GM19455 (cell line): Measurements from ENCODE around the gene GRIPAP1.
"Not testable (repeated sequence)": the region's sequence is repeated elsewhere in the genome, so short reads cannot be mapped to it uniquely, and the experiment has no call there.

Source experiments
- ATAC-seq: cut with Tn5 transposase; IDR thresholded peaks from one replicate; pipeline ENCODE4 v1.9.1; 2021; ENCODE audit not compliant: unreplicated experiment

Gene GRIPAP1

GRCh38 chrX:48997455-48997854 is 4.6 kb downstream of the GRIPAP1 start:
- ATAC-seq = no peak

GRCh38 chrX:48996969-48997368 is 5.1 kb downstream of the GRIPAP1 start:
- no peak for ATAC-seq

GRCh38 chrX:48992341-48992740 is 9.7 kb downstream of the GRIPAP1 start:
- no peak for ATAC-seq

- no peak for ATAC-seq
Observed at GRCh38 chrX:48989483-48989882, 12.6 kb downstream of the GRIPAP1 start.

GRCh38 chrX:48983896-48984295 is 18.2 kb downstream of the GRIPAP1 start:
- ATAC-seq = no peak

GRCh38 chrX:48983081-48983480 is 19.0 kb downstream of the GRIPAP1 start:
- ATAC-seq = no peak

- no peak for ATAC-seq
Observed at GRCh38 chrX:48981178-48981577, 20.9 kb downstream of the GRIPAP1 start.

- not testable (repeated sequence) for ATAC-seq
Observed at GRCh38 chrX:48980341-48980740, 21.7 kb downstream of the GRIPAP1 start.

- no peak for ATAC-seq
Observed at GRCh38 chrX:48978226-48978625, 23.8 kb downstream of the GRIPAP1 start.

- ATAC-seq = no peak
Observed at GRCh38 chrX:48976086-48976485, 26.0 kb downstream of the GRIPAP1 start.

GRCh38 chrX:48975541-48975940 is 26.5 kb downstream of the GRIPAP1 start:
- ATAC-seq = no peak

GRCh38 chrX:48975041-48975440 is 27.0 kb downstream of the GRIPAP1 start:
- no peak for ATAC-seq

- no peak for ATAC-seq
Observed at GRCh38 chrX:48974574-48974973, 27.5 kb downstream of the GRIPAP1 start.

GRCh38 chrX:48974033-48974432 is 28.0 kb downstream of the GRIPAP1 start:
- no peak for ATAC-seq

- no peak for ATAC-seq
Observed at GRCh38 chrX:48972220-48973164, 29.6 kb downstream of the GRIPAP1 start.

- no peak for ATAC-seq
Observed at GRCh38 chrX:48971249-48972219, 30.5 kb downstream of the GRIPAP1 start, which contains the start of gene KCND1. Gene KCND1 (minus strand): TSS chrX:48971844. CDS start chrX:48970271, 1,573 bp downstream.

- no peak for ATAC-seq
Observed at GRCh38 chrX:48969471-48969870, 32.6 kb downstream of the GRIPAP1 start.

- ATAC-seq = no peak
Observed at GRCh38 chrX:48968377-48968776, 33.7 kb downstream of the GRIPAP1 start.

- no peak for ATAC-seq
Observed at GRCh38 chrX:48966796-48967579, 35.1 kb downstream of the GRIPAP1 start.

- ATAC-seq = no peak
Observed at GRCh38 chrX:48965959-48966358, 36.1 kb downstream of the GRIPAP1 start.
